ENCODE data around the gene LEMD2. TPM values are rescaled to one million over a fixed set of nuclear protein-coding genes. Genes with fewer than 3 reads are reported as not detected.

Gene LEMD2
- total RNA-seq, 4 donors from 2014 or later = 31.0 to 83.3 (median 37.6) TPM

GRCh38 chr6:33803571-33804053, 14.7 kb upstream of the LEMD2 start, which contains the start of gene MLN:
Gene MLN, minus strand, starts transcription at chr6:33804003. Its CDS starts 2,840 bp downstream, at chr6:33801163.
- no peaks in the 10 kb centered on the region for H3K27me3 ChIP-seq
- intact Hi-C loops (cut with DNase I; ENCODE audit: low total_unique reads) = no loop called here
- no peak for DNase-seq

GRCh38 chr6:33802186-33802958, 13.4 kb upstream of the LEMD2 start:
- Histone ChIP-seq H3K27ac (no peak overlapping the region), H3K36me3 (no peaks in the 10 kb centered on the region), H3K4me3 (no peak overlapping the region), H3K27me3 (no peaks in the 10 kb centered on the region), H3K4me1 (no peaks in the 10 kb centered on the region), H3K9me3 (no peaks in the 10 kb centered on the region)
- TF ChIP-seq CTCF (IDR thresholded peaks at IDR 0.05) = no peak
- TF ChIP-seq POLR2A (IDR thresholded peaks at IDR 0.05) = no peak
- no peak for DNase-seq
- intact Hi-C loops (cut with DNase I; ENCODE audit: low total_unique reads) = no loop called here

More at GRCh38 chr6:33803571-33804053, 14.7 kb upstream of the LEMD2 start, which contains the start of gene MLN:
- Histone ChIP-seq H3K4me3 (no peak within 1 kb of the TSS), H3K36me3 (no peaks in the 10 kb centered on the region), H3K9me3 (no peaks in the 10 kb centered on the region), H3K27ac (no peak within 1 kb of the TSS), H3K4me1 (no peaks in the 10 kb centered on the region)
- TF ChIP-seq CTCF (IDR thresholded peaks at IDR 0.05) (no peak), POLR2A (IDR thresholded peaks at IDR 0.05) (no peak)

- no peaks in the 10 kb centered on the region for H3K4me1 ChIP-seq
- intact Hi-C loops (cut with DNase I; ENCODE audit: low total_unique reads) = no loop called here
- no peak for TF ChIP-seq POLR2A (IDR thresholded peaks at IDR 0.05)
- no peak for TF ChIP-seq CTCF (IDR thresholded peaks at IDR 0.05)
- H3K27me3 ChIP-seq = no peaks in the 10 kb centered on the region
- H3K4me3 ChIP-seq = no peak overlapping the region
- no peaks in the 10 kb centered on the region for H3K36me3 ChIP-seq
- H3K27ac ChIP-seq = no peak overlapping the region
- no peak for DNase-seq
- H3K9me3 ChIP-seq = no peaks in the 10 kb centered on the region
These were observed 12.7 kb upstream of the LEMD2 start for GRCh38 chr6:33801611-33802010.

GRCh38 chr6:33800248-33800969, 11.5 kb upstream of the LEMD2 start:
- H3K27me3 ChIP-seq = no peaks in the 10 kb centered on the region
- DNase-seq = no peak
- H3K27ac ChIP-seq = no peak overlapping the region
- no peaks in the 10 kb centered on the region for H3K9me3 ChIP-seq
- H3K4me1 ChIP-seq = no peaks in the 10 kb centered on the region
- H3K4me3 ChIP-seq = no peak overlapping the region
- no peaks in the 10 kb centered on the region for H3K36me3 ChIP-seq
- intact Hi-C loops (cut with DNase I; ENCODE audit: low total_unique reads) = no loop called here
- TF ChIP-seq CTCF (IDR thresholded peaks at IDR 0.05) (no peak), POLR2A (IDR thresholded peaks at IDR 0.05) (no peak)
